GM19463 (cell line): ENCODE data around the gene ADAMTS6.
A peak's percentile ranks its signal among the peaks of the same experiment; 100 is the strongest.
"Not testable (repeated sequence)": the region's sequence is repeated elsewhere in the genome, so short reads cannot be mapped to it uniquely, and the experiment has no call there.

Source experiments
- ATAC-seq: cut with Tn5 transposase; IDR thresholded peaks from one replicate; pipeline ENCODE4 v1.9.1; 2021; ENCODE audit warnings: mild to moderate bottlenecking, moderate library complexity; ENCODE audit not compliant: unreplicated experiment

The ADAMTS6 gene, protein sequence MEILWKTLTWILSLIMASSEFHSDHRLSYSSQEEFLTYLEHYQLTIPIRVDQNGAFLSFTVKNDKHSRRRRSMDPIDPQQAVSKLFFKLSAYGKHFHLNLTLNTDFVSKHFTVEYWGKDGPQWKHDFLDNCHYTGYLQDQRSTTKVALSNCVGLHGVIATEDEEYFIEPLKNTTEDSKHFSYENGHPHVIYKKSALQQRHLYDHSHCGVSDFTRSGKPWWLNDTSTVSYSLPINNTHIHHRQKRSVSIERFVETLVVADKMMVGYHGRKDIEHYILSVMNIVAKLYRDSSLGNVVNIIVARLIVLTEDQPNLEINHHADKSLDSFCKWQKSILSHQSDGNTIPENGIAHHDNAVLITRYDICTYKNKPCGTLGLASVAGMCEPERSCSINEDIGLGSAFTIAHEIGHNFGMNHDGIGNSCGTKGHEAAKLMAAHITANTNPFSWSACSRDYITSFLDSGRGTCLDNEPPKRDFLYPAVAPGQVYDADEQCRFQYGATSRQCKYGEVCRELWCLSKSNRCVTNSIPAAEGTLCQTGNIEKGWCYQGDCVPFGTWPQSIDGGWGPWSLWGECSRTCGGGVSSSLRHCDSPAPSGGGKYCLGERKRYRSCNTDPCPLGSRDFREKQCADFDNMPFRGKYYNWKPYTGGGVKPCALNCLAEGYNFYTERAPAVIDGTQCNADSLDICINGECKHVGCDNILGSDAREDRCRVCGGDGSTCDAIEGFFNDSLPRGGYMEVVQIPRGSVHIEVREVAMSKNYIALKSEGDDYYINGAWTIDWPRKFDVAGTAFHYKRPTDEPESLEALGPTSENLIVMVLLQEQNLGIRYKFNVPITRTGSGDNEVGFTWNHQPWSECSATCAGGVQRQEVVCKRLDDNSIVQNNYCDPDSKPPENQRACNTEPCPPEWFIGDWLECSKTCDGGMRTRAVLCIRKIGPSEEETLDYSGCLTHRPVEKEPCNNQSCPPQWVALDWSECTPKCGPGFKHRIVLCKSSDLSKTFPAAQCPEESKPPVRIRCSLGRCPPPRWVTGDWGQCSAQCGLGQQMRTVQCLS (N-terminal part only)

DNA sequence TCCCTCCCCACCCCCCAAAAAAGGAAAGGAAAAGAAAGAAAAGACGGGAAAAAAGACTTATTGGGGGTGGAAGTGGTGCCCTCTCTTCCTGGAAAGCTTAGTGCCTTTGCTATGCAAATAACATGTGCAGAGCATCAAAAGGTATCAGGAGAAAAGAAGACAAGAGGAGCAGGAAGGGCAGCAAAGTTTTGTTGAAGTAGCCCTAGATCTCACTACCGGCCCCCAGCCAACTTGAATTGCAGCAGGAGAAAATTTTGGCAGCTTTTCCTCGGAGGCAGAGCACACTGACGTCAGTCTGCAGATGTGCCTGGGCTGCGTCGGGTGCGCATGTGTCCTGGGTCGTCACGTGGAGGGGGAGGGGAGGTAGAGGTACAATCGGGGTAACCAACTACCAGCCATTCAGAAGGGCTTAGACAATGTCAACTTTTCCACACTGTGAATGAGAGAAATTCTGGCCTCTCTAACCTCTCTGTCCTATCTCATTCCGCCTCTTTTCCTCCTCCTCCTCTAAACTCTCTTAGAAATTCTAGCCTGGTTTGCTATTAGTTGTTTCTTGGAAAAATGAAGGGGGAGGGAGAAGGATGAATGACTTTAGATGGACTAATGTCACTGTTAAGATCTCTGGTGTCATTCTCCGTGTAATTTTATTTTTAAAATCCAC is at the start of gene ADAMTS6:
TSS of gene ADAMTS6 (minus strand) at position 286 of the 661 bp plus-strand sequence. CDS start 8,247 bp downstream, outside the sequence.
- peak; percentile 84 for ATAC-seq

DNA sequence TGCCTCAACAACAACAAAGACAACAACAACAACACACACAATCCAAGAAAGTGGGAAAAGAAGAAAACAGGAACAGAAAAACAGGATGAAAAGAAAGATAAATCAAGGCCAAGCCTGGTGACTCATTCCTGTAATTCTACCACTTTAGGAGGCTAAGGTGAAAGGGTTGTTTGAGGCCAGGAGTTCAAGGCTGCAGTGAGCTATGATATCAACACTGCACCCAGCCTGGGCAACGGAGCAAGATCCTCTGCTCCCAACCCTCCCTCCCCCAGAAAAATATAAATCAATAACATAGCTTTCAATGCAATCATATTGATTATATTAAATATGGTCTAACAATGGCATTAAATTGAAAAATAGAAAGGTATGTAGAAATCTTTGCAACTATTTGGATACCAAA is 49.2 kb upstream of the ADAMTS6 start:
- ATAC-seq = no peak

DNA sequence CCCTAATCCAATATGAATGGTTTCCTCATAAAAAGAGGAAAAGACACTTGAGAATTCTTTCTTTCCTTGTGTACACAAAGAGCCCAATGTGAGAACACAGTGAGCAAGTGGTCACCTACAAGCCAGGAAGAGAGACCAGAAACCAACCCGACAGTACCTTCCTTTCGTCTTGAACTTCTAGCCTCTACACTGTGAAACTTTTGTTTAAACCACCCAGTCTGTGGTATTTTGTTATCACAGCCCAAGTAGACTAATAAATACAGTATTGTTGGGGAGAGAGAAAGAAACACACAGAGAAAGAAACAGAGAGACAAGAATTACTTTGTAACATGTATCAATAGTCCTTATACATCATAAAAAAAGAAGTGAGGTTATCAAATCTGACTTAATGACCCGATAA is 44.0 kb upstream of the ADAMTS6 start:
- ATAC-seq = no peak

DNA sequence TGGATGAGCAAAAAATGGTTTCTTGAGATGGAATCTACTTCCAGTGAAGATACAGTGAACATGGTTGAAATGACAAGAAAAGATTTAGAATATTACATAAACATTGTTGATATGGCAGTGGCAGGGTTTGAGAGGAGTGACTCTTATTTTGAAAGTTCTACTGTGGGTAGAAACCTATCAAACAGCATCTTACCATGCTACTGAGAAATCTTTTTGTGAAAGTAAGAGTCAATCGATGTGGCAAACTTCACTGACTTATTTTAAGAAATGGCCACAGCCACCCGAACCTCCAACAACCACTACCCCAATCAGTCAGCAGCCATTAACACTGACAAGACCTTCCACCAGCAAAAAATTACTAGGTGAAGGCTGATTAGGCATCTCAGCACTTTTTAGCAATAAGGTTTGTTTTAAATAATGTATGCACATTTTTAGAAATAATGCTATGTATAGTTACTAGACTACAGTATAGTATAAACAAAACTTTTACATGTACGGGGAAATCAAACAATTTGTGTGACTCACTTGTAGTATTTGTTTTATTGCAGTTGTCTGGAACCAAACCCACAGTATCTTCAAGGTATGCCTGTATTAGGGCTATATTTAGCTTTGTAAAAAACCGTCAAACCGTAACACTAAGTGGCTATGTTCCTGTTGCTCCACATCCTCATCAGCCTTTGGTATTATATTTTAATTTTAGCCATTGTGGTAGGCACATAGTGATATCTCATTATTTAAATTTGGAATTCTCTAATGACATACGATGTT is 30.6 kb upstream of the ADAMTS6 start:
- no peak for ATAC-seq

DNA sequence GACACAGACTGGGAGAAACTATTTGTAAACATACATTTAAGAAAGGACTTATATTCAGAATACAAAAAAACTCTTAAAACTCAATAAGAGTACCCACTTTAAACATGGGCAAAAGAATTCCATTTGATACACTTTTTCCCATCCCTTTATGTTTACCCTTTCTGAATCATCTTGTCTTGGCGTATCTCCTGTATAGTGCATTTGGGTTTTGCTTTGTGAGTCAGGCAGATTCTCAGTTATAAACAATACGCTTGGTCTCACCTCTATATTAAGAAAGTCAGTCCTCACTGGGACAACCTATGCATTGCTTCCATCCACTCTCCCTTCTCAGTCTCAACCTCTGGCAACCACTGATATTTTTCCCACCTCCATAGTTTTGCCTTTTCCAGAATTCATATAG is 27.3 kb upstream of the ADAMTS6 start:
- no peak for ATAC-seq

DNA sequence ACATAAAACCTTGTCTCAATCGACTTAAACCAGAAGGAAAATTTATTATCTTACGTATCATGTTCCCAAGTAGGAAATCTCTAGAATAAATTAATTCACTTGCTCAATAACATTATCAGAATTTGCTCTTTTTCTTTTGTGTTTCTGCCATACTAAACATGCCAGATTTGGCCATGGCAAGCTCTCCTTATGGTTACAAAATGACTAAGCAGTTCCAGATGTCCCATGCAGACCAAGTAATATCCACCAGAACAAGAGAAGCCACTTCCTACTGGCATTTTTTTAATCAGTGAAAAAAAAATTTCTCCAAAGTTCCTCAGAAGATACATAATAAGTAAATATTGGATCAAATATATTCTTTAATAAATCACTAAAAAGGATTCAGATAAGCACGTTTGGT is 25.2 kb upstream of the ADAMTS6 start:
- no peak for ATAC-seq

DNA sequence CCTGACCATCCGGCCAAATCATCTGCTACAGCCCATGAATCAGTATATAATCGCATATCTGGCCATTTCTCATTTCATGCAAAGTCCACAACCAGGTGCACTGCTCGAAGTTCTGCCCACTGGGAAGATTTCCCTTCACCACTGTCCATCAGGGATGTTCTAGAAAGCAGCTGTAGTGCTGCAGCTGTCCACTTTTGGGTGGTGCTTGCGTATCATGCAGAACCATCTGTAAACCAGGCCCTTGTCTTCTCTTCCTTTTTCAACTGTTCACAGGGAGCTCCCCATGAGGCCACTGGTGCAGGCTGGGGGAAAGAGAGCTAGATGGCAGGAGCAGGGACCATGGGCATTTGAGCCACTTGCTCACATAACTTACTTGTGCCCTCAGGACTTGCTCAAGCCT is 7.4 kb upstream of the ADAMTS6 start:
- ATAC-seq = no peak

DNA sequence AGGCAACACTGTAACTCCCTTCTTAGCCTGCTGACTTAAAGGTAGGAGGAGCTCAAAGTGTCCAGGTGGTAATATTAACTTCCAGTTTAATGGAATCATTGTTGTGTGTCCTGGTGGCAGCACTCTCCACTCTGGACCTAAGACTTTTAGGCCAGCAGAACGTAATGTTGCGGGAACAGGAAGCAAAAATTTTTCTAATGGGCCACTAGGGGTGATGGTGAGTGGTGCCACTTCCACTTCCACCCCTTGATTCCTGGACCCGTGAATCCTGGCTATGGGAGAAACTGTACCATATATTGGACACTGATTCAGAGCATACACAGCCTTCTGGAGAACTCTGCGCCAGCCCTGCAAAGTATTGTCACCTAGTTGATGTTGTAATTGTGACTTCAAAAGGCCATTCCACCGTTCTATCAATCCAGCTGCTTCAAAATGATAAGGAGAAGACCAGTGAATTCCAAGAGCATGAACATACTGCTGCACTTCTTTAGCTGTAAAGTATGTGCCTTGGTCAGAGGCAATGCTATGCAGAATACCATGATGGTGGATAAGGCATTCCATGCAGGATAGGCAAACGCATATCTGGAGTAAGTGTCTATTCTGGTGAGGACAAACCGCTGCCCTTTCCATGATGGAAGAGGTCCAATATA is 6.4 kb upstream of the ADAMTS6 start:
- ATAC-seq = not testable (repeated sequence)

DNA sequence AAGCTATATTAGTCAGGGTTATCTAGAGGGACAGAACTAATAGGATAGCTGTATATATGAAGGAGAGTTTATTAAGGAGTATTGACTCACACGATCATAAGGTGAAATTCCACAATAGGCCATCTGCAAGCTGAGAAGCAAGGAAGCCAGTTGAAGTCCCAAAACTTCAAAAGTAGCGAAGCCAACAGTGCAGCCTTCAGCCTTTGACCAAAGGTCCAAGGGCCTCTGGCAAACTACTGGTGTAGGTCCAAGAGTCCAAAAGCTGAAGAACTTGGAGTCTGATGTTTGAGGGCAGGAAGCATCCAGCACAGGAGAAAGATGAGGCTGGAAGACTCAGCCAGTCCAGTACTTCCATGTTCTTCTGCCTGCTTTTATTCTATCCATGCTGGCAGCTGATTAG is 5.1 kb upstream of the ADAMTS6 start:
- not testable (repeated sequence) for ATAC-seq

DNA sequence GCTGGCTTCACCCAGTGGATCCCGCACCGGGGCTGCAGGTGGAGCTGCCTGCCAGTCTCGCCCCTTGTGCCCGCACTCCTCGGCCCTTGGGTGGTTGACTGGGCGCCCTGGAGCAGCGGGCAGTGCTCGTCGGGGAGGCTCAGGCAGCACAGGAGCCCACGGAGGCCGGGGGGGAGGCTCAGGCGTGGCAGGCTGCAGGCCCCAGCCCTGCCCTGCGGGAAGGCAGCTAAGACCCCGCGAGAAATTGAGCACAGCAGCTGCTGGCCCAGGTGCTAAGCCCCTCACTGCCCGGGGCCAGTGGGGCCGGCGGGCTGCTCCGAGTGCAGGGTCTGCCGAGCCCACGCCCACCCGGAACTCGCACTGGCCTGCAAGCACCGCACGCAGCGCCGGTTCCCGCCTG is 3.7 kb upstream of the ADAMTS6 start:
- ATAC-seq = no peak

DNA sequence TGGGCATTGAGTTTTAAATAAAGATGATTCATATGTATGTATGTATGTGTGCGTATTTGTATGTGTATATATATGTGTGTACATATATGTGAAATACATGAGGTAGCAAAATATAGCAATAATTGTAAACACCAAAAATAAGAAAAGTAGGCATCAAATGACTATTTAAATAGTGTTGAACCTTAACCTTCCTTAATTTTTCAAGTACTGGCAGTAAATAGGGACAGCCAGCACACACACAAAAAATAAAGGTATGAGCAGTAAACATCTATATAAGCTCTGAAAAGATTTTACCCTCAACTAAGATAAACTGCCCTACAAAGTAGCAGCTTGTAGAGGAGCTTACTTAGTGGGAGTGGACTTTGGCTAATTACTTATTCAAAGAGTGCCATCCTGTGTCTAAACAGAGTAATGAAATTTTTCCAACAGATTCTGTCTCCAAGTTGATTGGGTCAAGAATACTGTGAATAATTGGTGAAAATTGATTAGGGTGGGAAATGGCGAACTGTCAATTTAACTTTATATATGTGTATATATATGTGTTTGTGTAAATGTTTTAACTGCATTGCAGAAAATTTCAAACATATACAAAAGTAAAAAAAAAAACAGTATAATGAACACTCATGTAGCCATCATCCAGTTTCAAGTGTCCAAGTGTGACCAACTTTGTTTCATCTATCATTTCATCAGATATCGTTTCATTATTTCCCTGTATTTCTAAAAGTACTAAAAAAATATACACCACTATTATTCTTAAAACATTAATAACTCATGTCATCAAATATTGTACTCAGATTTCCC is 2.0 kb upstream of the ADAMTS6 start:
- ATAC-seq = peak; percentile 35

DNA sequence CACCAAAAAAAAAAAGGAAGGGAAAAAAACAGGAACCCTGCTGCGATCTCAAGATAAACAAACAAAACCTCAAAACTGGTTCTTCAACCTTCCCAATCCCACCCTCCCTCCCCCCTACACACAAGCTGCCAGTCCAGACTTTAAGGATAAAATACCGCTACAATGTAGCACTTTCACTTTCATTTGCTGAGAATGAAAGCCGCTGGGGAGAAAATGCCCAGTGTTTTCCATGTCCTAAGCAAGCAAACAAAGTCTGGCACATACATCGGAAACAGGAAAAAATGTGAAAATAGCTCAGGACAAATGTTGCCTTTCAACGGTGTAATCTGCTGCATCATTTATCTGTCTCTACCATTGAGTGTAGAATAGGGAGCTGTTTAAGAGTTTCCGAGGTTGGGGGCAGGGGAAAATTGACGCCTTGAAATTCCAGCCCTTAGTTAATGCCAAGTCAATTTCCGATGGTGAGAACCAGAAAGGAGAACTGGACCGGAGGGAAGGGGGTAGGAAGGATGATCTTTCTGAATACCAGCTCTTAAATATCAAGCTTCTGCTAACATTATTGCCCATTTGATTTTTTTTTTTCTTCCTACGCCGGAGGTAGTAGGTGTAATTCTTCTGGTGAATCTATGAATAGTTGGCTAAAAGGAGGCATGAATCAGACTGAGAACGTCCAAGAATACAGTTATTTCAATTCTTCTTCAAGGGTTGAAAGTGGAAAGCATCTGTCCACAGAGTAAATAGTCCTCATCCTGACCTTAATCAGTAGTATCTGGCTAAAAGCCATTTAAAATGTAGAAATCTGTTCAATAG is 1.2 kb upstream of the ADAMTS6 start:
- no peak for ATAC-seq

DNA sequence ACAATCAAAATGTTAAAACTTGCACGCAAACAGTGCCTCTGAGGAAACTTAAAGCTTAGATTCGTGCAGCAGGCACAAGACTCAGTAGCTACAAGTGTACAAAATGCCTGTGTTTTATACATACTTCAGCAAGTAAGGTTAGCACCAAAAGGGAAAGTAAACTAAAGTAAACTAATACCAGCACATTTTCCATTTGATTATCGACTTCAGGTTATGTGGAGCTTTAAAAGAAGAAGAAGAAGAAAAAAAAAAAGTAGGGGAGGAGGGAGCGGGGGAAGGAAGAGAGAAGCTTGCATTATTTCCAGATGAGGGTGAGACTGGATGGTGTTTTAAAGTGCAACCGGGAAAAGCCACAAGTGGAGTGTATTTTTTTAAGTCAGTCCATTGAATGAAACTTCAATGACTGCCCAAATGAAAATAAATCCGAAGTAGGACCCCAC is 596 bp upstream of the ADAMTS6 start:
- no peak for ATAC-seq

DNA sequence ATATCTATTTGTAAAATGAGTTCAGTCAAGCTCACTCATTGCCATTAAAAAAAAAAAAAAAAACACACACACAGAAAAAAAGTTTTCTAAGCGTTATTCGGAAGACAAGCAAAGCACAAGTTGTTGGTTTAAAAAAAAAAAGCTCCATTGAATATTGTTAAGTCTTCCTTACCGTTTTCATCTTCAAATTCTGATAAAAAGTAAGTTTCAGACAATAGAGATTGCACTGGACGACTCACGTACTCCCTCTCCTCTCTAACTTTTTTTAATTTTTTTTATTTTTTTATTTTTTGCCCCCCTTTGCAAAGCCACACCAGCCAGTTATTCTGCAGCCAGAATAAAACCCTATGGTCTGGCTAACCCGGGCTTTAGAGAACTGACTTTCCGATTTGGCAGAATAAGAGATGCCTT is 544 bp downstream of the ADAMTS6 start:
- ATAC-seq = peak; percentile 10

DNA sequence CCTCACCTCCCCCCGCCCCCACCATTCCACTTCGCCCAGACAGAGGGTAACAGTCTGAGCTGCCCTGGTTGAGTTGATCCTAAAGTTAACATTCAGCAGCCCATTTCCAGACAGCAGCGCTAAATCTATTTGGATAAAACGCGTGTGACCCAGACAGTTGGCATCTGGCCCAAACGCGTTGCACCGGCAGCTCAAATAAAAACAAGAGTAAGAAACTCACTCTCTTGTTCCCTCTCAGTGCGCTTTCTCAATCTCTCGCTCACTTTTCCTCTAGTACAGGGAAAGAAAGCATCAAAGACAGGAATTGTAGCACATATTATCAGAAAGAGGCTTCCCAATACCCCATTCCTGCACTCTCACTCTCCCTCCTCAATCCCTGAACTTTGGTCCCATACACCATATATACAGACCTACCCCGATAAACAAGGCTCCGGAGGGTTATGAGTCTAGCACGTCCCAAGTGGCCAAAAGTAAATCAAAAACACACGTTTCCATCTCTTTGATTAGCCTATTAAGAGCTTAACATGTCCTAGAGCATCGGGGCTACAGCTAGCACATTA is 1.3 kb downstream of the ADAMTS6 start:
- peak; percentile 30 for ATAC-seq

DNA sequence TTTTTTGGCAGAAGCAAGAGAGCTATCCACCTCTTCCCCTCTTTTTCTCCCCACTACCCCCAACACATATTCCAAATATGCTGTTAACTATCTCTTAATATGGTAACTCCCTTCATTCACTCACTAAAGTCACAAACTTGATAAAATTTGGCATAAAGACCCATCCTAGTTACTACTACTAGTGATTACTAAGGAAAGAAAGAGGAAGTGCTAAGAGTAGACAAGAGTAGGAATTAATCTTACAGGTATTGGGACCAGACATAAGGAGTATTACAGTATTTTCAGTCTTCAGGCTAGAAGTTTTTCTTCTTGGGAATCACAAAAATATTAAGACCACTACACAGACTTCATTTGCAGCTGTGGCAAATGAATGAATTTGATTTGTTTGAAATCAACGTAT is 2.2 kb downstream of the ADAMTS6 start:
- ATAC-seq = no peak

DNA sequence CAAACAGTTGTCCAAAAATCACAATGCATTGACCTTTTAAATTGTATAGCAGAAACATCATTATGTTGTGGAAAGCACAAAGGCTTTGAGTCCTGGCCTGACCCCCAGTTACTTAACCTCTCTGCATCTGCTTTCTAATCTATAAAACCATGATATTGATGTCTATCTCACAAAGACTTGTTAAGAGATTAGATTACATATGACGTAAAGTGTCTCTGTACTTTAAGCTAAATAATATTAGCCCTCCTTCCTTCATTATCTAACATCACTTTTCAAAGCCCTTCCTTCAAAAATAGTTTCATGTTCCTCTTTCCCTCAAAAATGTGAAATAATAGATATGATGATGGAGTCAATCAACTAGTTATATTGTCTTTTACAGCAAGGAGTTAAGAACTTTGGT is 3.4 kb downstream of the ADAMTS6 start:
- no peak for ATAC-seq

DNA sequence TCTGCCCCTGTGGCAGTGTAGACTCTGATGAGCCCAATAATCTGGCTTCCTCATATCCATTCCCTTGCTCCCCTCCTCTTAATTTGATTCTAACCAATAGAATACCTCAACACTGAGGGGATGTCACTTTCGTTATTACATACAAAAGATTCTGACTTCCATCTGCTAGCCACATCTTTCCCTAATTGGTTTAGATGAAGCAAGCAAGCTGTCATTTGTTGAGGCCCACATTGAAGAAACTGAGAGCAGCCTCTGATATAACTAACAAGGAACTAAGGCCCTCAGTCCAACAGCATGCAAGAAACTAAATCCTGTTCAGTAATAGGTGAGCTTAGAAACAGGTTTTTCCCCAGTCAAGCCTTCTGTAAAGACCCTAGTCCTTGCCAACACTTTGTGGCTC is 5.8 kb downstream of the ADAMTS6 start:
- ATAC-seq = no peak
